Keratinocyte (primary cell): ENCODE results near the gene KLF7. TPM values are rescaled to one million over a fixed set of nuclear protein-coding genes. Genes with fewer than 3 reads are reported as not detected.

Source experiments
- DNase-seq: peaks from one replicate; pipeline ENCODE4 v3.0.0-alpha.2; 2011; ENCODE audit warnings: low read depth, missing footprints, low spot score
- FAIRE-seq: peaks from 2 replicates; lab custom pipeline; 2011; peaks lifted over from hg19 to GRCh38; lab: Jason Lieb, UNC
- H2AFZ ChIP-seq: 2 replicates; pipeline ENCODE4 v1.6.0; 2012; ENCODE audit warnings: low read length, control low read depth, inconsistent platforms; ENCODE audit not compliant: control insufficient read depth
- H3K27ac ChIP-seq: 2 replicates; pipeline ENCODE4 v1.5.1; 2011; ENCODE audit warnings: low read length; ENCODE audit not compliant: control insufficient read depth, insufficient read depth
- H3K27me3 ChIP-seq: 3 replicates; pipeline ENCODE4 v1.6.0; 2011; ENCODE audit warnings: low read length; ENCODE audit not compliant: control insufficient read depth, insufficient read depth; ENCODE audit errors: extremely low read depth
- H3K36me3 ChIP-seq, 2 experiments: 2 replicates in 1 of 2; 3 replicates in 1 of 2; pipeline ENCODE4 v1.5.1; 2011; ENCODE audit warnings: low read length in 2 of 2, mild to moderate bottlenecking in 1 of 2; ENCODE audit not compliant: control insufficient read depth in 2 of 2, insufficient read depth in 2 of 2; ENCODE audit errors: extremely low read depth in 1 of 2
- H3K4me1 ChIP-seq: 3 replicates; pipeline ENCODE4 v1.5.1; 2011; ENCODE audit warnings: low read length; ENCODE audit not compliant: control insufficient read depth, insufficient read depth; ENCODE audit errors: extremely low read depth
- H3K4me2 ChIP-seq: 3 replicates; pipeline ENCODE4 v1.6.0; 2011; ENCODE audit warnings: low read depth, low read length; ENCODE audit not compliant: control insufficient read depth, insufficient read depth; ENCODE audit errors: extremely low read depth
- H3K4me3 ChIP-seq, 3 experiments: fragments of 200-600 bp in 1 of 3; sonication (generic) in 1 of 3; 2 replicates in 2 of 3; 3 replicates in 1 of 3; pipeline ENCODE4 v1.5.1; 2011 to 2016; ENCODE audit warnings: low read length in 3 of 3, mild to moderate bottlenecking in 3 of 3, control low read depth in 2 of 3, inconsistent platforms in 1 of 3, low read depth in 1 of 3, mixed read lengths in 1 of 3, mixed run types in 1 of 3, moderate library complexity in 1 of 3; ENCODE audit not compliant: control insufficient read depth in 2 of 3, insufficient read depth in 2 of 3; ENCODE audit errors: extremely low read depth in 1 of 3
- H3K79me2 ChIP-seq: 2 replicates; pipeline ENCODE4 v1.6.0; 2012; ENCODE audit warnings: low read length; ENCODE audit not compliant: control insufficient read depth, insufficient read depth
- H3K9ac ChIP-seq: 3 replicates; pipeline ENCODE4 v1.6.0; 2011; ENCODE audit warnings: low read length; ENCODE audit not compliant: control insufficient read depth, insufficient read depth; ENCODE audit errors: extremely low read depth
- H3K9me1 ChIP-seq: 3 replicates; pipeline ENCODE4 v1.6.0; 2011; ENCODE audit warnings: low read length; ENCODE audit not compliant: control insufficient read depth, insufficient read depth; ENCODE audit errors: extremely low read depth
- H3K9me3 ChIP-seq: 2 replicates; pipeline ENCODE4 v1.5.1; 2012; ENCODE audit warnings: low read depth, low read length; ENCODE audit not compliant: control insufficient read depth
- H4K20me1 ChIP-seq: 3 replicates; pipeline ENCODE4 v1.6.0; 2011; ENCODE audit warnings: low read length; ENCODE audit not compliant: control insufficient read depth, insufficient read depth; ENCODE audit errors: extremely low read depth
- EZH2 ChIP-seq: IDR thresholded peaks from one replicate; pipeline ENCODE4 v1.6.1; 2012; ENCODE audit warnings: inconsistent platforms, mild to moderate bottlenecking, low read length, moderate library complexity
- dilution Hi-C: fragments of 300-500 bp; cut with MboI; formaldehyde crosslinking; loops from one replicate; pipeline ENCODE4 v1.7.0; 2020; ENCODE audit warnings: low sequenced_read_pairs; ENCODE audit not compliant: extremely low pct_ligation_motif_present
- polyA plus RNA-seq, 5 experiments: library from polyadenylated mRNA; depleted of rRNA in 3 of 5; stranded (reverse) in 3 of 5; stranded (forward) in 1 of 5; unstranded in 1 of 5; fragments of >200 nt; gene quantifications; 1 replicate in 1 of 5; 2 replicates in 3 of 5; 3 replicates in 1 of 5; pipeline versions ENCODE4 v1.2.1 to v1.2.3, GENCODE V29; 2011 to 2012; ENCODE audit warnings: missing spikeins in 2 of 5, low read depth in 1 of 5, low replicate concordance in 1 of 5
- TF ChIP-seq, protein P1 (sequence below), 3 experiments: IDR thresholded peaks in 1 of 3; conservative IDR thresholded peaks in 1 of 3; optimal IDR thresholded peaks in 1 of 3; 2 replicates in 2 of 3; 3 replicates in 1 of 3; pipeline versions ENCODE3 to v1.5.1; 2011; ENCODE audit warnings: low read length in 3 of 3, mild to moderate bottlenecking in 3 of 3, moderate library complexity in 2 of 3, control low read depth in 1 of 3, inconsistent platforms in 1 of 3; ENCODE audit not compliant: insufficient read depth in 2 of 3; ENCODE audit errors: extremely low read depth in 1 of 3

The KLF7 gene
- polyA plus RNA-seq, 1 donor (not counting 4 experiments of a cell fraction or from before 2014, with no cell fraction given): 44.7 TPM

DNA sequence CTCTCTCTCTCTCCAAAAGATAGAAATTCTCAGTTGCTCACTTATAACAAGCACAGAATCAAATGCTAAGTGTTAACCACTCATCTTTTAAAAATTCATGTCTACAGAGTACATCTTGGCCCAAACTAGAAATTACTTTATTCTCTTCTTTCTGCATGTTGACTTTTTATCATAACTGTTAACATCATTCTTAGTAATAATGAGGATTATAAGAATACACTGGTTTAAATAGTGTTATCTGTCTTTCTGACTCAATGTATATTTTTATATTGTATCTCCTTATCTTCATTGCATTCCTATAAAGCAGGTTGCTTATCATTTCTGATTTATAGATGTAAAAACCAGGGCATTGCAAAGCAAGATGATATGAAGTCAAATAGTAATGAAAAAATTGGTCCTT lies 17.8 kb upstream of the KLF7 start:
- dilution Hi-C loops: no loop called here
- no peaks in the 10 kb centered on the region for H3K4me1 ChIP-seq

DNA sequence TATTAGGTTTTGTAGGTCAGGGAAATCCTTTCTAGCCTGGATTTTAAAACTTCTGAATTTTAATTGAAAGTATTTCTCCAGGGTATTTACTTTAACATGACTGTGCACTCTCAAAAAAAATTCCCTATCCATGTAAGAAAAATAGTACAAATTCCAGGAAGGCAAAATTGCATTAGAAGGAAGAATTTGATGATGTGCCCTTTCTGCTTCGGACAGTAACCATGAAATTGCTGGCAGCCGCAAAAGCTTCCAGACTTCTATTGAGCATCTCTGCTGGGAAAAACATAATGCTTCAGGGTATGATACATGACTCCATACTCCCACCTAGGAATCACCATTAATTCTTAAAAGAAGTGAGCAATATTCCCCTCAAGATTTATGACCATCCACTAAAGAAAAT lies 17.2 kb upstream of the KLF7 start:
- Histone ChIP-seq H4K20me1 (no peaks in the 10 kb centered on the region), H2AFZ (no peak overlapping the region), H3K27ac (no peak overlapping the region), H3K9me3 (peaks cover 2% of the 10 kb centered on the region), H3K79me2 (no peaks in the 10 kb centered on the region), H3K27me3 (no peaks in the 10 kb centered on the region), H3K4me3 (no peak overlapping the region), H3K9me1 (no peaks in the 10 kb centered on the region), H3K9ac (no peak overlapping the region), H3K36me3 (no peaks in the 10 kb centered on the region), H3K4me2 (no peak overlapping the region), H3K4me1 (no peaks in the 10 kb centered on the region)
- no peak for FAIRE-seq
- DNase-seq: no peak
- dilution Hi-C loops: no loop called here
- TF ChIP-seq, protein P1, sequence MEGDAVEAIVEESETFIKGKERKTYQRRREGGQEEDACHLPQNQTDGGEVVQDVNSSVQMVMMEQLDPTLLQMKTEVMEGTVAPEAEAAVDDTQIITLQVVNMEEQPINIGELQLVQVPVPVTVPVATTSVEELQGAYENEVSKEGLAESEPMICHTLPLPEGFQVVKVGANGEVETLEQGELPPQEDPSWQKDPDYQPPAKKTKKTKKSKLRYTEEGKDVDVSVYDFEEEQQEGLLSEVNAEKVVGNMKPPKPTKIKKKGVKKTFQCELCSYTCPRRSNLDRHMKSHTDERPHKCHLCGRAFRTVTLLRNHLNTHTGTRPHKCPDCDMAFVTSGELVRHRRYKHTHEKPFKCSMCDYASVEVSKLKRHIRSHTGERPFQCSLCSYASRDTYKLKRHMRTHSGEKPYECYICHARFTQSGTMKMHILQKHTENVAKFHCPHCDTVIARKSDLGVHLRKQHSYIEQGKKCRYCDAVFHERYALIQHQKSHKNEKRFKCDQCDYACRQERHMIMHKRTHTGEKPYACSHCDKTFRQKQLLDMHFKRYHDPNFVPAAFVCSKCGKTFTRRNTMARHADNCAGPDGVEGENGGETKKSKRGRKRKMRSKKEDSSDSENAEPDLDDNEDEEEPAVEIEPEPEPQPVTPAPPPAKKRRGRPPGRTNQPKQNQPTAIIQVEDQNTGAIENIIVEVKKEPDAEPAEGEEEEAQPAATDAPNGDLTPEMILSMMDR (optimal IDR thresholded peaks at IDR 0.05 in 1 of 3, IDR thresholded peaks at IDR 0.05 in 1 of 3, conservative IDR thresholded peaks at IDR 0.05 in 1 of 3; ENCODE audit: extremely low read depth in 1 of 3, insufficient read depth in 2 of 3, low read length in 3 of 3): no peak
- no peak for TF ChIP-seq EZH2

More for the DNA sequence above, 17.8 kb upstream of the KLF7 start:
- no peak overlapping the region for H3K27ac ChIP-seq
- no peak overlapping the region for H2AFZ ChIP-seq
- H4K20me1 ChIP-seq: no peaks in the 10 kb centered on the region
- DNase-seq (no peak), FAIRE-seq (no peak)
- H3K9me3 ChIP-seq: peaks cover 2% of the 10 kb centered on the region
- H3K9ac ChIP-seq: no peak overlapping the region
- no peaks in the 10 kb centered on the region for H3K79me2 ChIP-seq
- no peak overlapping the region for H3K4me2 ChIP-seq
- H3K27me3 ChIP-seq: no peaks in the 10 kb centered on the region
- H3K4me3 ChIP-seq: no peak overlapping the region
- no peak for TF ChIP-seq EZH2
- TF ChIP-seq, protein P1 (optimal IDR thresholded peaks at IDR 0.05 in 1 of 3, IDR thresholded peaks at IDR 0.05 in 1 of 3, conservative IDR thresholded peaks at IDR 0.05 in 1 of 3; ENCODE audit: extremely low read depth in 1 of 3, insufficient read depth in 2 of 3, low read length in 3 of 3): no peak
- no peaks in the 10 kb centered on the region for H3K9me1 ChIP-seq
- no peaks in the 10 kb centered on the region for H3K36me3 ChIP-seq
